Aortic smooth muscle cell (primary cell): Measurements from ENCODE around the gene MRS2. TPM values are rescaled to one million over a fixed set of nuclear protein-coding genes. Genes with fewer than 3 reads are reported as not detected.

Experiments used
- total RNA-seq: library from RNA; depleted of rRNA; stranded (reverse); fragments of >200 nt; gene quantifications from 2 replicates; pipeline ENCODE4 v1.2.3, GENCODE V29; 2014

The MRS2 gene, protein sequence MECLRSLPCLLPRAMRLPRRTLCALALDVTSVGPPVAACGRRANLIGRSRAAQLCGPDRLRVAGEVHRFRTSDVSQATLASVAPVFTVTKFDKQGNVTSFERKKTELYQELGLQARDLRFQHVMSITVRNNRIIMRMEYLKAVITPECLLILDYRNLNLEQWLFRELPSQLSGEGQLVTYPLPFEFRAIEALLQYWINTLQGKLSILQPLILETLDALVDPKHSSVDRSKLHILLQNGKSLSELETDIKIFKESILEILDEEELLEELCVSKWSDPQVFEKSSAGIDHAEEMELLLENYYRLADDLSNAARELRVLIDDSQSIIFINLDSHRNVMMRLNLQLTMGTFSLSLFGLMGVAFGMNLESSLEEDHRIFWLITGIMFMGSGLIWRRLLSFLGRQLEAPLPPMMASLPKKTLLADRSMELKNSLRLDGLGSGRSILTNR
- 12.1 and 13.1 TPM in 2 replicates for total RNA-seq

GRCh38 chr6:24402697-24403500 is at the start of gene MRS2:
Gene MRS2, plus strand, starts transcription at chr6:24402936. Its CDS starts 111 bp downstream, at chr6:24403047.

DNA sequence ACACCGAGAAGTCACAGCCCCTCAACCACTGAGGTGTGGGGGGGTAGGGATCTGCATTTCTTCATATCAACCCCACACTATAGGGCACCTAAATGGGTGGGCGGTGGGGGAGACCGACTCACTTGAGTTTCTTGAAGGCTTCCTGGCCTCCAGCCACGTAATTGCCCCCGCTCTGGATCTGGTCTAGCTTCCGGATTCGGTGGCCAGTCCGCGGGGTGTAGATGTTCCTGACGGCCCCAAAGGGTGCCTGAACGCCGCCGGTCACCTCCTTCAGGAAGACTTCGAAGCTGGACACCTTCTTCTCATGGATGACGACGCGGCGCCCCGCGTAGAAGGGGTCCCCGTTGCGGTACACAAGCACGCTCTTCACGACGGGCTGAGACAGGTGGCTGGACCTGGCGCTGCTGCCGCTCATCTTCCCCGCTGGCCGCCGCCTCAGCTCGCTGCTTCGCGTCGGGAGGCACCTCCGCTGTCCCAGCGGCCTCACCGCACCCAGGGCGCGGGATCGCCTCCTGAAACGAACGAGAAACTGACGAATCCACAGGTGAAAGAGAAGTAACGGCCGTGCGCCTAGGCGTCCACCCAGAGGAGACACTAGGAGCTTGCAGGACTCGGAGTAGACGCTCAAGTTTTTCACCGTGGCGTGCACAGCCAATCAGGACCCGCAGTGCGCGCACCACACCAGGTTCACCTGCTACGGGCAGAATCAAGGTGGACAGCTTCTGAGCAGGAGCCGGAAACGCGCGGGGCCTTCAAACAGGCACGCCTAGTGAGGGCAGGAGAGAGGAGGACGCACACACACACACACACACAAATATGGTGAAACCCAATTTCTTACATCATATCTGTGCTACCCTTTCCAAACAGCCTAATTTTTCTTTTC is 45.2 kb upstream of the MRS2 start, which contains the start of gene DCDC2:
DCDC2 (minus strand) TSS at position 724 of the 883 bp plus-strand sequence; CDS start at position 415, 309 bp downstream.

Other genes starting within 250 kb of the MRS2 start
- gene DCDC2, start 44.9 kb upstream of the MRS2 start, total RNA-seq: not detected in 2 replicates
- gene GPLD1, start 86.6 kb downstream of the MRS2 start, total RNA-seq: 0.75 and 0.92 TPM in 2 replicates
- gene ALDH5A1, start 92.0 kb downstream of the MRS2 start, total RNA-seq: 1.8 and 2.9 TPM in 2 replicates
- gene KIAA0319, start 243.3 kb downstream of the MRS2 start, total RNA-seq: under 0.01 and 0.06 TPM in 2 replicates